Measurements from ENCODE around the gene PARD3. TPM values are rescaled to one million over a fixed set of nuclear protein-coding genes. Genes with fewer than 3 reads are reported as not detected.

Gene PARD3
- total and polyA plus RNA-seq, 2 donors from 2014 or later, result 21.1 to 47.5 TPM

DNA sequence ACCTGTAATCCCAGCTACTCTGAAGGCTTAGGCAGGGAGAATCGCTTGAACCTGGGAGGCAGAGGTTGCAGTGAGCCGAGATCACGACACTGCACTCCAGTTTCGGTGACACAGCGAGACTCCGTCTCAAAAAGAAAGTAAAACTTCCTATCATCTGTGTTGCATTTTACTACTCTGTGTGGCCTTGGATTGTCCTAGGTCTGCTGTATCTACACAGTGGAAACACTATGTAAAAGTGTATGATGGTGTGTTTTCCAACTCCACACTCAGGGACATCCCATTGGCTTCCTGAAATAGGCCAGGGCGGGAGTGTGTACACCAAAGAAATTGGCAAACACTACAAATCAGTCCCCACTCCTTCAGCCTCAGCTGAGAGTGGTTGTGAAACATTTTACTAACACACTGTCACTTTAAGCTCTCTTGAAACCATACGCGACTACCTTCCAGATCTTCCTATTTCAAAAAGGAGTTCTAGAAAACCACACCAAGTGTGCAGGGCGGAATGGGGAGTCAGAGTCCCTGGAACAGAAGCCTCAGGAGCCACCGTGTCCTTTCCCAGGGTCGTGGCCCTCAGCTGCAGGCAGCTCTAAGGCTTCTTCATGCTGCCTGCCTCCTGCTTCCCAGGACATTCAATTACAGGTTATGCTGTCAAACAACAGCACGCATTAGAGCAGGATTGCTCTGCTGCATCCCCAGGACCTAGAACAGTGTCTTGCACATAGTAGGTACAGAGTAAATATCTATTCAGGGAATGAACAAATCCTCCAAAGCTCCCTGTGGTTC lies 275.4 kb downstream of the PARD3 start:
- H3K27ac ChIP-seq (ENCODE audit: low read depth in 2 of 2, low read length in 2 of 2), result no peak overlapping the region
- peaks cover 0 to 9% (median 6%) of the 10 kb centered on the region in 3 donors for H3K4me1 ChIP-seq (ENCODE audit: control insufficient read depth in 2 of 3, insufficient read depth in 2 of 3, low read depth in 1 of 3, low read length in 3 of 3)
- H3K9ac ChIP-seq (ENCODE audit: low read length in 3 of 3), result no peak overlapping the region
- TF ChIP-seq, protein P1, sequence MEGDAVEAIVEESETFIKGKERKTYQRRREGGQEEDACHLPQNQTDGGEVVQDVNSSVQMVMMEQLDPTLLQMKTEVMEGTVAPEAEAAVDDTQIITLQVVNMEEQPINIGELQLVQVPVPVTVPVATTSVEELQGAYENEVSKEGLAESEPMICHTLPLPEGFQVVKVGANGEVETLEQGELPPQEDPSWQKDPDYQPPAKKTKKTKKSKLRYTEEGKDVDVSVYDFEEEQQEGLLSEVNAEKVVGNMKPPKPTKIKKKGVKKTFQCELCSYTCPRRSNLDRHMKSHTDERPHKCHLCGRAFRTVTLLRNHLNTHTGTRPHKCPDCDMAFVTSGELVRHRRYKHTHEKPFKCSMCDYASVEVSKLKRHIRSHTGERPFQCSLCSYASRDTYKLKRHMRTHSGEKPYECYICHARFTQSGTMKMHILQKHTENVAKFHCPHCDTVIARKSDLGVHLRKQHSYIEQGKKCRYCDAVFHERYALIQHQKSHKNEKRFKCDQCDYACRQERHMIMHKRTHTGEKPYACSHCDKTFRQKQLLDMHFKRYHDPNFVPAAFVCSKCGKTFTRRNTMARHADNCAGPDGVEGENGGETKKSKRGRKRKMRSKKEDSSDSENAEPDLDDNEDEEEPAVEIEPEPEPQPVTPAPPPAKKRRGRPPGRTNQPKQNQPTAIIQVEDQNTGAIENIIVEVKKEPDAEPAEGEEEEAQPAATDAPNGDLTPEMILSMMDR (IDR thresholded peaks at IDR 0.05; ENCODE audit: borderline replicate concordance, extremely low read depth, insufficient read depth), result no peak
- FAIRE-seq (no peak), DNase-seq (no peak)
- H3K9me3 ChIP-seq (ENCODE audit: control insufficient read depth in 2 of 3, insufficient read depth in 1 of 3, low read length in 3 of 3), result no peaks in the 10 kb centered on the region
- no peaks in the 10 kb centered on the region for H3K36me3 ChIP-seq (ENCODE audit: control insufficient read depth in 2 of 3, insufficient read depth in 3 of 3, low read length in 3 of 3)
- no peaks in the 10 kb centered on the region for H3K27me3 ChIP-seq (ENCODE audit: control insufficient read depth, insufficient read depth, low read length)
- peak overlapping the region in 2 of 3 donors; percentile 28 for H3K4me3 ChIP-seq (ENCODE audit: low read length in 3 of 3)
- intact Hi-C loops (cut with DNase I), result no loop called here

DNA sequence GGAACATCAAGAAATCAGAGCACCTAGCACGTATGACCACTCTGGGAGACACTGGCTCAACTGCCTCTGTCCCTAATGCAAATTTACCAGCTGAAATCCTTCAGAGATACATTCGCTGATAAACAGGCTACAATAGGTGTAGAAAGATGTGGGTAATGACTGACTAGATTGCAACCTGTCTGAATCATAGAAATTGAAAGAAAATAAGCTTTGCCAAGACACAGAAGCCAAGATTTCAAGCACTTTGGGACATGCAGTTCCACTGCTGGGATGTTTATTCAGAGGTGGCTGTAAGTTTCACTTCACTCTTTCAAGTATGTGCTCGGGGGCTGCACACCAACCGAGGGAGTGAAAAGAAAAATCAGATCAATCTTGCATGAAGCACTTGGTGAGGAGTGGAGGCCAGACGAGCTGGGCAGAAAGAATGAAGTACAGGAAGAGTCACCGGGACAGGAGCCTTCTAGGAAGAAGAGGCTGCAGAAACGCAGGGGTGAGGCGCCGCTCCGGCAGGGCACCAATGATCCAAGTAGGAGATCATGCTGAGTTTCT lies 276.7 kb downstream of the PARD3 start:
- intact Hi-C loops (cut with DNase I), result no loop called here
- Histone ChIP-seq H3K9me3 (ENCODE audit: control insufficient read depth in 2 of 3, insufficient read depth in 1 of 3, low read length in 3 of 3) (no peaks in the 10 kb centered on the region), H3K27me3 (ENCODE audit: control insufficient read depth, insufficient read depth, low read length) (no peaks in the 10 kb centered on the region), H3K4me3 (ENCODE audit: low read length in 3 of 3) (peak overlapping the region in 2 of 3 donors; percentile 17 to 33), H3K4me1 (ENCODE audit: control insufficient read depth in 2 of 3, insufficient read depth in 2 of 3, low read depth in 1 of 3, low read length in 3 of 3) (peaks cover 0 to 9% (median 6%) of the 10 kb centered on the region in 3 donors), H3K36me3 (ENCODE audit: control insufficient read depth in 2 of 3, insufficient read depth in 3 of 3, low read length in 3 of 3) (no peaks in the 10 kb centered on the region), H3K9ac (ENCODE audit: low read length in 3 of 3) (no peak overlapping the region), H3K27ac (ENCODE audit: low read depth in 2 of 2, low read length in 2 of 2) (no peak overlapping the region)
- peak in 3 of 5 donors; percentile 31 to 51 (median 51) for DNase-seq
- no peak for FAIRE-seq
- TF ChIP-seq, protein P1 (IDR thresholded peaks at IDR 0.05; ENCODE audit: borderline replicate concordance, extremely low read depth, insufficient read depth), result no peak

DNA sequence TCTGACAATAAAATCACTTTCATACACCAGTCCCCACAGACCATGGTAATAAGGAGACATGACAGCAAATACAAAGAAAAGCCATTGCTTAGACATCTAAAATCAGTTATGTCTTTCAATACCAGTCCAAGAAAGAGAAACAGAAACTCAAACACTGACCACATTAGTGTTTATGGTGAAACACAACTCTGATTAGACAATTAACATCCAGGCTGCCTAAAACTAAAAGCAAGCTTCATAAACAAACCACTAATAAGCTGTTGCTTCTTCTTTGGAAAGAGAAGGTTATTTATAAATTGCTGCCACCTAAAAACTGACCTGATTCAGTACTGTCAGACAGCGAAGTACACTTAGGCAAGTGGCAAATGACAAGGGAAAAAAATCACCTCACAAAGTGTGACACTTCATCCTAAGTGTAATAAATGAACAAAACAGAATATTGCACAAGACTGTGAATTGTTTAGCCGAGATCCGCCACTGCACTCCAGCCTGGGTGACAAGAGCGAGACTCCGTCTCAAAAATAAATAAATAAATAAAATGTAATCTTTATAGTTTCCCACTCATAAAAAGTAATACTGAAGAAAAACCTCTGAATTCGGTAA lies 277.4 kb downstream of the PARD3 start:
- Histone ChIP-seq H3K4me1 (ENCODE audit: control insufficient read depth in 2 of 3, insufficient read depth in 2 of 3, low read depth in 1 of 3, low read length in 3 of 3) (peaks cover 0 to 9% (median 6%) of the 10 kb centered on the region in 3 donors), H3K27ac (ENCODE audit: low read depth in 2 of 2, low read length in 2 of 2) (no peak overlapping the region), H3K4me3 (ENCODE audit: low read length in 3 of 3) (no peak overlapping the region), H3K27me3 (ENCODE audit: control insufficient read depth, insufficient read depth, low read length) (no peaks in the 10 kb centered on the region), H3K9ac (ENCODE audit: low read length in 3 of 3) (no peak overlapping the region), H3K36me3 (ENCODE audit: control insufficient read depth in 2 of 3, insufficient read depth in 3 of 3, low read length in 3 of 3) (no peaks in the 10 kb centered on the region), H3K9me3 (ENCODE audit: control insufficient read depth in 2 of 3, insufficient read depth in 1 of 3, low read length in 3 of 3) (no peaks in the 10 kb centered on the region)
- TF ChIP-seq, protein P1 (IDR thresholded peaks at IDR 0.05; ENCODE audit: borderline replicate concordance, extremely low read depth, insufficient read depth), result no peak
- FAIRE-seq (no peak), DNase-seq (no peak)
- intact Hi-C loops (cut with DNase I), result no loop called here

All from kidney (tissue), 14 donors.